Esophagus muscularis mucosa (tissue), 4 donors: ENCODE measurements around the gene KAZN. TPM values are rescaled to one million over a fixed set of nuclear protein-coding genes. Genes with fewer than 3 reads are reported as not detected.

Source experiments
- DNase-seq: peaks from one replicate; pipeline ENCODE4 v3.0.0-alpha.2; 2017; ENCODE audit errors: extremely low spot score
- H3K27ac ChIP-seq, 4 donors: fragments of 200-600 bp; sonication (generic); replicated peaks in 1 of 4; 1 replicate in 3 of 4; 2 replicates in 1 of 4; pipeline ENCODE4 v1.5.1; 2016 to 2019; ENCODE audit warnings: mild to moderate bottlenecking in 1 of 4
- H3K27me3 ChIP-seq, 4 donors: fragments of 200-600 bp; sonication (generic); one replicate each; pipeline versions ENCODE4 v1.5.1 to v1.6.0; 2016 to 2019
- H3K36me3 ChIP-seq, 4 donors: fragments of 200-600 bp; sonication (generic); one replicate each; pipeline ENCODE4 v1.5.1; 2016 to 2019
- H3K4me1 ChIP-seq, 4 donors: fragments of 200-600 bp; sonication (generic); one replicate each; pipeline ENCODE4 v1.5.1; 2016 to 2019
- H3K4me3 ChIP-seq, 4 donors: fragments of 200-600 bp; sonication (generic); 1 replicate in 2 of 4; 2 replicates in 2 of 4; pipeline ENCODE4 v1.5.1; 2016 to 2019; ENCODE audit warnings: mild to moderate bottlenecking in 4 of 4, moderate library complexity in 1 of 4
- H3K9me3 ChIP-seq, 4 donors: fragments of 200-600 bp; sonication (generic); 1 replicate in 3 of 4; 2 replicates in 1 of 4; pipeline ENCODE4 v1.5.1; 2016 to 2019
- EP300 ChIP-seq: sonication (generic); formaldehyde crosslinking; IDR thresholded peaks from one replicate; pipeline ENCODE4 v1.6.1; 2017; ENCODE audit warnings: antibody characterized with exemption
- POLR2A ChIP-seq: fragments of 450-650 bp; IDR thresholded peaks from one replicate; pipeline ENCODE4 v1.6.1; 2017; ENCODE audit warnings: antibody characterized with exemption, moderate library complexity, mild to moderate bottlenecking, low read depth
- POLR2AphosphoS5 ChIP-seq, 2 donors: sonication (generic); formaldehyde crosslinking; IDR thresholded peaks; one replicate each; pipeline ENCODE4 v1.6.1; 2017; ENCODE audit warnings: antibody characterized with exemption in 2 of 2
- WGBS: methylation state at CpG from one replicate; pipeline ENCODE4 v1.1.5; 2018; 5-methylcytosine and 5-hydroxymethylcytosine counted together
- intact Hi-C: fragments of 100-400 bp; cut with DNase I; formaldehyde crosslinking; loops from one replicate; pipeline ENCODE4 v1.15.1; 2023
- total RNA-seq, 4 donors: library from RNA; depleted of rRNA; stranded (reverse); fragments of >200 nt; gene quantifications; one replicate each; pipeline versions ENCODE4 v1.1.0 to v1.2.1, GENCODE V29; 2016
- TF ChIP-seq, protein P1 (sequence below), 3 experiments: fragments of 200-600 bp in 2 of 3; fragments of 450-650 bp in 1 of 3; sonication (generic) in 2 of 3; IDR thresholded peaks; one replicate each; pipeline ENCODE4 v1.5.1; 2017 to 2019; ENCODE audit warnings: antibody characterized with exemption in 3 of 3, mild to moderate bottlenecking in 2 of 3, moderate library complexity in 1 of 3

The KAZN gene
- total RNA-seq, 4 donors from 2014 or later: 9.9 to 14.1 (median 11.9) TPM

DNA sequence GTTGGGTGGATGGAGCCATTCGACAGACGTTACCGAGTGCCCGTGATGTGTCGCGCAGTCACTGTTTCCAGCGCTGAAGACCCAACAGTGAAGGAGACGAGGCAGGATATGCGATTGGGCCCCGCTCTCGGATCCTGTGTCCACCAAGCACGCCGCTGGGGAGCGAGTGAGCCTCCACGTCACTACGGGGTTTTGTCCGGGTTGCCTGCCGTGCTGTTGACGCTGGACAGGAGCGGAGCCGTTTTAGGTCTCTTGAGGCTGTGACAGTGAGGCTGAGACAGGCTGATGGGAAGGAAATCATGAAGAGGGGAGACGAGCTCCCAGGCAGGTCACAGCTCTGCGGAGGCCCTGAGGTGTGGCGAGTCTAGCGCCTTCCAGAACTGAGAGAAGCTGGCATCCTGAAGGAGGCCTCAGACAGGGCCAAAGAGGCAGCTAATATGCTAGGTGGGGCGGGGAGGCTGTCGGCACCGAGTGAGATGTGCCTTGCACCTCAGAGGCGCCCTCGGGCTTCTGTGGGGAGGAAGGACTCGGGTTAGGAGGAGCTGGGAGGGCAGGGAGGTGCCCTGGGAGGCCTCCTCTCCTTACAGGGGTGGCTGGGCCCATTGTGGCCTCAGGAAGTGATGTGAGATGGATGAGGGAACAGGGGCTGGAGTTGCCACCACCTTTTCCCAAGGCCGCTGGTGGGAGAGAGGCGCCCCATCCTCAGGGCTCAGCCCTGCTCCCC, 359.1 kb downstream of the KAZN start:
- peaks cover 6 to 20% (median 11%) of the 10 kb centered on the region in 4 donors for H3K36me3 ChIP-seq
- H3K27me3 ChIP-seq: no peaks in the 10 kb centered on the region
- peaks cover 0 to 10% (median 5%) of the 10 kb centered on the region in 4 donors for H3K4me1 ChIP-seq
- no peak overlapping the region for H3K27ac ChIP-seq
- intact Hi-C loops: no loop called here
- TF ChIP-seq POLR2AphosphoS5 (IDR thresholded peaks at IDR 0.05) (no peak), POLR2A (no peak), EP300 (no peak)
- TF ChIP-seq, protein P1, sequence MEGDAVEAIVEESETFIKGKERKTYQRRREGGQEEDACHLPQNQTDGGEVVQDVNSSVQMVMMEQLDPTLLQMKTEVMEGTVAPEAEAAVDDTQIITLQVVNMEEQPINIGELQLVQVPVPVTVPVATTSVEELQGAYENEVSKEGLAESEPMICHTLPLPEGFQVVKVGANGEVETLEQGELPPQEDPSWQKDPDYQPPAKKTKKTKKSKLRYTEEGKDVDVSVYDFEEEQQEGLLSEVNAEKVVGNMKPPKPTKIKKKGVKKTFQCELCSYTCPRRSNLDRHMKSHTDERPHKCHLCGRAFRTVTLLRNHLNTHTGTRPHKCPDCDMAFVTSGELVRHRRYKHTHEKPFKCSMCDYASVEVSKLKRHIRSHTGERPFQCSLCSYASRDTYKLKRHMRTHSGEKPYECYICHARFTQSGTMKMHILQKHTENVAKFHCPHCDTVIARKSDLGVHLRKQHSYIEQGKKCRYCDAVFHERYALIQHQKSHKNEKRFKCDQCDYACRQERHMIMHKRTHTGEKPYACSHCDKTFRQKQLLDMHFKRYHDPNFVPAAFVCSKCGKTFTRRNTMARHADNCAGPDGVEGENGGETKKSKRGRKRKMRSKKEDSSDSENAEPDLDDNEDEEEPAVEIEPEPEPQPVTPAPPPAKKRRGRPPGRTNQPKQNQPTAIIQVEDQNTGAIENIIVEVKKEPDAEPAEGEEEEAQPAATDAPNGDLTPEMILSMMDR (IDR thresholded peaks at IDR 0.05): no peak
- WGBS: 89% methylated on average over 31 of the region's 33 CpGs
- no peak overlapping the region for H3K4me3 ChIP-seq
- H3K9me3 ChIP-seq: peaks cover 0 to 6% (median 0%) of the 10 kb centered on the region in 4 donors
- no peak for DNase-seq

DNA sequence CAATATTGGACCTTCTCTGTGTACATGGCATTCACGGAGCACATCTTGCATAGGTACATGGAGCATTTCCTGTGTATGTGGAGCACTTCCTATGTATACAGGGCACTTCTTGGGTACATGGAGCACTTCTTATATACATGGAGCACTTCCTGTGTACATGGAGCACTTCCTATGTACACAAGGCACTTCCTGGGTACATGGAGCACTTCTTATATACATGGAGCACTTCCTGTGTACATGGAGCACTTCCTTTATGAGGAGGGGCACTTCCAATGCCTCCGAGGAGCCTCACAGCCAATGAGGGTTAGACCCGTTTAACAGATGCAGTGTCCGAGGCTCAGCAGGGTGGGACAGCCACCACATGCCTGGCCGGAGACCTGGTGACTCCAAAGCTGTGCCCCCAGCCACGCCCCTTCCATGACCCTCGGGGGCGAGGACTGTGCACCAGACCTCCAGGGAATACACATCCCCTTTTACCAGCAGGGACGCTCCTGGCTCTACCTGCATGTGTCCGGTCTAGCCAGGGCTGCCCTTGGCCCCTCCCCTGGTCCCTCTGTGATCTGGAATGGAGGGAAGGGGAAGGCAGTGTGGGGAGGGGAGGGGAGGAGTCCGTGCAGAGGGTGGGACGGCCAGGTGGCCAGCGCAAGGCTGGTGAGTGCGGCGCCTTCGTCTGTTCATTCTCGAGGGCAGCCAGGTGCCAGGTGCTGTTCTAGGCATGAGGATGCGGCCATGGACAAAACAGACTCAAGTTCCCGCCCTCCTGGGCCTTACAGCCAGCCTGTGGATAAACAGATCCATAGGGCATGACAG, 360.0 kb downstream of the KAZN start:
- no peak for TF ChIP-seq EP300
- TF ChIP-seq POLR2AphosphoS5 (IDR thresholded peaks at IDR 0.05): no peak
- no peak for TF ChIP-seq POLR2A
- TF ChIP-seq, protein P1 (IDR thresholded peaks at IDR 0.05): no peak
- H3K4me1 ChIP-seq: peaks cover 0 to 10% (median 5%) of the 10 kb centered on the region in 4 donors
- no peak for DNase-seq
- H3K27me3 ChIP-seq: no peaks in the 10 kb centered on the region
- no peak overlapping the region for H3K27ac ChIP-seq
- WGBS: 91% methylated on average over 16 of the region's 19 CpGs
- intact Hi-C loops: no loop called here
- H3K9me3 ChIP-seq: peaks cover 0 to 5% (median 0%) of the 10 kb centered on the region in 4 donors
- H3K36me3 ChIP-seq: peaks cover 6 to 24% (median 14%) of the 10 kb centered on the region in 4 donors
- H3K4me3 ChIP-seq: no peak overlapping the region

DNA sequence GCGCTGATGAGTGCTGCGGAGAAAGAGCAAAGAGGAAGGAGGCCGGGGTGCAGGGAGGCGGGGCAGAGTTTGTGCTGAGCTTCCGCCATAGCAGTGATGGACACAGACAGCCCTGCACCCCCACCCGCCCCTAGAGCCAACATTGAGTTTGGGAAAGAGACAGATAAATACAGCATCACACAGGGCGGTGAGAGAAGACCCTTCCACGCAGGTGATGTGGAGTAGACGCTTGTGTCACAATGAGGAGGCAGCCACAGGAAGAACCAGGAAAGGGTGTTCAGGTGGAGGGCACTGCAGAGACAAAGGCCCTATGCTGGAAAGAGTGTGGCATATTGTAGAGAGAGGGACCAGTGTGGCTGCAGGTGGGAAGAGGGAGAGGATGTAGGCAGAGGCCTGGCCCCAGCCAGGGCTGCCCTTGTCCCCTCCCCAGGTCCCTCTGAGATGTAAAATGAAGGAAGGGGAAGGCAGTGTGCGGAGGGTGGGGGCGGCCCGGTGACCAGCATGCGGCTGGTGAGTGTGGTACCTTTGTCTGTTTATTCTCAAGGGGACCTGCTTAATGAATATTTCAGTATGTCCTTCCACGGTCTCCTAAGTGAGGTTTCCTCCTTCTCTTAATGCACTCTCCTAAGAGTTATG, 360.7 kb downstream of the KAZN start:
- Histone ChIP-seq H3K27ac (no peak overlapping the region), H3K4me3 (no peak overlapping the region), H3K36me3 (peaks cover 6 to 24% (median 15%) of the 10 kb centered on the region in 4 donors), H3K27me3 (no peaks in the 10 kb centered on the region), H3K9me3 (no peaks in the 10 kb centered on the region), H3K4me1 (peaks cover 0 to 10% (median 4%) of the 10 kb centered on the region in 4 donors)
- intact Hi-C loops: no loop called here
- 92% methylated on average over 14 of the region's 14 CpGs for WGBS
- TF ChIP-seq EP300 (no peak), POLR2AphosphoS5 (IDR thresholded peaks at IDR 0.05) (no peak), POLR2A (no peak)
- TF ChIP-seq, protein P1 (IDR thresholded peaks at IDR 0.05): no peak
- no peak for DNase-seq

DNA sequence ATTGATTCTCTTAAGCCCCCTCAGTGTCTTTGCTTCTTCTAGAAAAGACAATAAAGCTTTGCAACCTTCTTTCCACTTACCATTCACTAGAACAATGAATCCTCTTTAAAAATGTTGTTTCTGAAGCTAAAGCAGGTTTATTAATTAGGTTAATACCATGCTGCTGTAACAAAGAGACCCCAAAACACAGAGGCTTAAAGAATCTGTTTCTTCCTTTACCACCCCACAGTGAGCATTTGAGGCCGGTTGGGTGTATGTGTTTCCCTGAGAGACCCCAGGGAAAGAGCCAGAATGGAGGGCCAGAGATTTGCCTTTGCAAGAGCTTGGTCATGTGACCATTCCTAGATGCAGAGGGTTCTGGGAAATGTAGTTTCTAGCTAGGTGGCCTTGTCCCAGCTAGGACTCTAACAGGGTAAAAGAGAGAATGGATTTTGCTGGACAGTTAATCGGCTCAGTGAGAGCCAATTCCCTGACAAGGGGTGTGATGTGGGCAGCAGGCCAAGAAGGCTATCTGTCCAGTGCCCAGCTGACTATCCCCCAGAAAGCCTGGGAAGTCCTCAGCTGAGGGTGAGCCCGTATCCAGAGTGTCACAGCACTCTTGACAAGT, 363.3 kb downstream of the KAZN start:
- Histone ChIP-seq H3K4me1 (no peaks in the 10 kb centered on the region), H3K4me3 (no peak overlapping the region), H3K27me3 (no peaks in the 10 kb centered on the region), H3K36me3 (peaks cover 6 to 24% (median 15%) of the 10 kb centered on the region in 4 donors), H3K9me3 (no peaks in the 10 kb centered on the region), H3K27ac (no peak overlapping the region)
- 85% methylated on average over 2 of the region's 3 CpGs for WGBS
- no peak for DNase-seq
- no peak for TF ChIP-seq POLR2A
- TF ChIP-seq POLR2AphosphoS5 (IDR thresholded peaks at IDR 0.05): no peak
- TF ChIP-seq EP300: no peak
- TF ChIP-seq, protein P1 (IDR thresholded peaks at IDR 0.05): no peak
- intact Hi-C loops: no loop called here
